Naive thymus-derived CD4-positive, alpha-beta T cell (primary cell): ENCODE data around the gene LPP. TPM values are rescaled to one million over a fixed set of nuclear protein-coding genes. Genes with fewer than 3 reads are reported as not detected.

Source experiments
- ATAC-seq: fragments of 150-1000 bp; cut with Tn5 transposase; 2 replicates; pipeline ENCODE4 v1.10.0; 2021; ENCODE audit warnings: mild to moderate bottlenecking, moderate library complexity
- CTCF ChIA-PET: fragments of 350-600 bp; sonication (Branson Sonifier 250); formaldehyde crosslinking; loops from one replicate; lab custom pipeline; 2021; ENCODE audit warnings: antibody characterized with exemption; lab: Charles Lee
- POLR2A ChIA-PET: fragments of 350-600 bp; sonication (Branson Sonifier 250); formaldehyde crosslinking; loops from one replicate; lab custom pipeline; 2021; ENCODE audit warnings: antibody characterized with exemption, inconsistent platforms; lab: Charles Lee
- DNase-seq, 9 donors: peaks; one replicate each; pipeline versions ENCODE4 v3.0.0 to v3.0.0-alpha.2; 2020 to 2022; ENCODE audit warnings: mixed read lengths in 1 of 9
- H3K27ac ChIP-seq: one replicate; pipeline ENCODE4 v1.7.0; 2013; ENCODE audit warnings: mild to moderate bottlenecking, low read depth, low read length, moderate library complexity
- H3K27me3 ChIP-seq, 2 donors: one replicate each; pipeline ENCODE4 v1.7.0; 2013; ENCODE audit warnings: low read length in 2 of 2, mild to moderate bottlenecking in 2 of 2, moderate library complexity in 2 of 2; ENCODE audit not compliant: control insufficient read depth in 2 of 2, insufficient read depth in 2 of 2
- H3K36me3 ChIP-seq, 3 experiments: 1 replicate in 2 of 3; 2 replicates in 1 of 3; pipeline ENCODE4 v1.7.0; 2013; ENCODE audit warnings: low read length in 3 of 3, mild to moderate bottlenecking in 3 of 3, moderate library complexity in 1 of 3; ENCODE audit not compliant: insufficient read depth in 3 of 3, control insufficient read depth in 2 of 3
- H3K4me1 ChIP-seq, 2 donors: one replicate each; pipeline ENCODE4 v1.7.0; 2013; ENCODE audit warnings: low read length in 2 of 2, mild to moderate bottlenecking in 2 of 2, moderate library complexity in 1 of 2; ENCODE audit not compliant: control insufficient read depth in 2 of 2, insufficient read depth in 2 of 2
- H3K4me3 ChIP-seq: 2 replicates; pipeline ENCODE4 v1.7.0; 2013; ENCODE audit warnings: mild to moderate bottlenecking, low read length
- H3K9me3 ChIP-seq, 3 experiments: 1 replicate in 2 of 3; 2 replicates in 1 of 3; pipeline ENCODE4 v1.7.0; 2013; ENCODE audit warnings: low read length in 3 of 3; ENCODE audit not compliant: control insufficient read depth in 2 of 3
- H3K27ac Mint-ChIP-seq, 9 donors: one replicate each; pipeline ENCODE4 v1.8.0; 2020 to 2022; ENCODE audit warnings: mixed read lengths in 9 of 9, mild to moderate bottlenecking in 8 of 9, moderate library complexity in 5 of 9, inconsistent platforms in 2 of 9
- H3K27me3 Mint-ChIP-seq, 5 donors: one replicate each; pipeline ENCODE4 v1.8.0; 2021 to 2022; ENCODE audit warnings: mixed read lengths in 5 of 5, mild to moderate bottlenecking in 1 of 5
- H3K36me3 Mint-ChIP-seq, 5 donors: one replicate each; pipeline ENCODE4 v1.8.0; 2020 to 2022; ENCODE audit warnings: mixed read lengths in 5 of 5, mild to moderate bottlenecking in 3 of 5, inconsistent platforms in 1 of 5
- H3K4me1 Mint-ChIP-seq, 7 donors: one replicate each; pipeline ENCODE4 v1.8.0; 2020 to 2022; ENCODE audit warnings: mixed read lengths in 7 of 7, mild to moderate bottlenecking in 3 of 7, inconsistent platforms in 1 of 7
- H3K4me3 Mint-ChIP-seq, 10 donors: one replicate each; pipeline ENCODE4 v1.8.0; 2020 to 2022; ENCODE audit warnings: mild to moderate bottlenecking in 10 of 10, mixed read lengths in 10 of 10, moderate library complexity in 6 of 10, inconsistent platforms in 2 of 10
- H3K9me3 Mint-ChIP-seq, 11 donors: one replicate each; pipeline ENCODE4 v1.8.0; 2020 to 2022; ENCODE audit warnings: mixed read lengths in 11 of 11, mild to moderate bottlenecking in 4 of 11, inconsistent platforms in 1 of 11, moderate library complexity in 1 of 11
- intact Hi-C, 2 donors: fragments of 100-400 bp; cut with micrococcal nuclease; formaldehyde crosslinking; loops; one replicate each; pipeline ENCODE4 v1.15.1; 2023
- polyA plus RNA-seq, 2 donors: library from polyadenylated mRNA; unstranded; fragments of 300-500 nt; fragmentation: Illumina TruSeq; gene quantifications; one replicate each; pipeline ENCODE4 v1.2.3, GENCODE V29; 2021
- total RNA-seq, 6 experiments: library from RNA in 5 of 6; stranded (reverse) in 5 of 6; gene quantifications; 1 replicate in 5 of 6; 2 replicates in 1 of 6; pipeline ENCODE4 v1.2.3 and lab custom pipeline; 2021 to 2026

Gene LPP
- total and polyA plus RNA-seq, 7 experiments from 2014 or later = 10.3 to 95.2 (median 19.5) TPM

DNA sequence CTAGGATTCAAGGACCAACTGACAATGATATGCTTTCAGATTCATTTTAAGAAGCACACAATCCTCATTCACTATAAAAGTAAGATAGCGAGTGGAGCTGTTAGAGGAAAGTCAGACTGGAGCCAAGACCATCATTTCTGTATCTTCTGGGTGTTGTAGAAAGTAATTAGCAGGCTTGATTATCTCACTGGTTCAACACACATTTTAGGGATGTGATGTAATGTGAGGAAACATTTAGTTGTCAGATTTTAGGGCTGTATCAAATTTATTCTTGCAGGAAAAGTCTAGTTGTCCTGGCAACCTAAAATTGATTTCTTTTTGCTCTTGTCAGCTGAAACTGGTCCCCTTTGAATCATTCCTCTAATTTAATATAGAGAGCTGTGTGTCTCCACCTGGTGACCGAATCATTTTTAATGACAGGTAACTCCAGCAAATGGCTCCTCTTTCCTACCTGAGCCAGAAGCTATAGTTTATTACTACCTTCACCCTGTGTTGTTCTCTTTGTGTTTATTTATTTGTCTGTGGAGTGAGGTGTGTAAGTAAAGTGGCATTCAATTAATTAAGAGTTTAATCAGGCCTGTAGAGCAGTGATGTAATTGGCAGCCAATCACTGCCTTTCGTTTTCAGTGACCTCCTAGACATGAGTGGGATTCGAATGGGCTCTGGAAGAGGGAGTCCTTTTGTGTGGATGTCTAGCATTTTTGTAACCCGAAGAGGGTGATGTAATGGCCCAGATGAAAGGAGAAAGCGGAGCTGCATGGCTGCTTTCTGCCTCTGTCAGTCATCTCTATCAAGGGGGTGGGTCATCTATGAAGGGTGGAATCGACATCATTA, 125.8 kb downstream of the LPP start:
- no peak for DNase-seq
- intact Hi-C loops = loop anchor here (1.0 to 10.0 kb wide), 2 partner anchors 305 to 537 kb away; no protein-coding TSS in a partner anchor
- H3K4me3 ChIP-seq = no peak overlapping the region
- peaks cover 0 to 15% (median 9%) of the 10 kb centered on the region in 5 donors for H3K36me3 Mint-ChIP-seq
- H3K9me3 Mint-ChIP-seq = no peaks in the 10 kb centered on the region
- ChIA-PET POLR2A (interaction anchor here (1.0 kb wide), 1 partner anchor 31 kb away, joined by 3 read pairs; no protein-coding TSS in a partner anchor), CTCF (interaction anchor here (0.7 to 2.0 kb wide), 3 partner anchors 15 to 539 kb away, joined by 3 to 8 read pairs (median 3); partner anchors contain the start of gene BCL6)
- H3K27me3 Mint-ChIP-seq = no peaks in the 10 kb centered on the region
- H3K27ac Mint-ChIP-seq = peak overlapping the region in 1 of 9 donors; percentile 17
- no peaks in the 10 kb centered on the region for H3K9me3 ChIP-seq
- H3K36me3 ChIP-seq = no peaks in the 10 kb centered on the region
- no peaks in the 10 kb centered on the region for H3K27me3 ChIP-seq
- peaks cover 14 to 36% (median 23%) of the 10 kb centered on the region in 7 donors for H3K4me1 Mint-ChIP-seq
- H3K4me3 Mint-ChIP-seq = no peak overlapping the region
- no peak overlapping the region for H3K27ac ChIP-seq
- H3K4me1 ChIP-seq = peaks cover 7% of the 10 kb centered on the region in 2 donors
- no peak for ATAC-seq

DNA sequence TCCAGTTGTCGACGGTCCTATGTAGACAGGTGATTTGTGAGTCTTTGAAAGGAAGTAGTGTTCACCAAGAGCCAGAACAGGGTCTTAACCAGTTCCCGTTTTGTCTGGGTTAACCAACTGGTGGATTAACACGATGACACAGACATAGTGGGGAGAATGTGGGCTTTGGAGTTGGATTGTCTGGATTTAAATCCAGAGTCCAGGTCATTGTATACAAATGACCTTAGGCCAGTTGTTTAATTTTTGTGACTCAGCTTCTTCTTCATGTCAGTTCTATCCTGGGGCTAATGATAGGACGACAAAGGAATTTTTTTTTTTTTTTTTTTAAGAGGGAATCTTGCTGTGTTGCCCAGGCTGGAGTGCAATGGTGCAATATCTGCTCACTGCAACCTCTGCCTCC, 126.7 kb downstream of the LPP start:
- ATAC-seq = no peak
- Histone ChIP-seq H3K27me3 (no peaks in the 10 kb centered on the region), H3K27ac (no peak overlapping the region), H3K36me3 (no peaks in the 10 kb centered on the region), H3K4me1 (peaks cover 7% of the 10 kb centered on the region in 2 donors), H3K9me3 (no peaks in the 10 kb centered on the region), H3K4me3 (no peak overlapping the region)
- no peak for DNase-seq
- no peaks in the 10 kb centered on the region for H3K9me3 Mint-ChIP-seq
- intact Hi-C loops = loop anchor here in 1 of 2 donors (10.0 kb wide), 1 partner anchor 306 kb away; no protein-coding TSS in a partner anchor
- no peak overlapping the region for H3K4me3 Mint-ChIP-seq
- no peak overlapping the region for H3K27ac Mint-ChIP-seq
- ChIA-PET POLR2A (no interaction called here), CTCF (interaction anchor here (2.0 kb wide), 1 partner anchor 540 kb away, joined by 8 read pairs; no protein-coding TSS in a partner anchor)
- peaks cover 0 to 15% (median 9%) of the 10 kb centered on the region in 5 donors for H3K36me3 Mint-ChIP-seq
- H3K27me3 Mint-ChIP-seq = no peaks in the 10 kb centered on the region
- peaks cover 19 to 42% (median 30%) of the 10 kb centered on the region in 7 donors for H3K4me1 Mint-ChIP-seq

DNA sequence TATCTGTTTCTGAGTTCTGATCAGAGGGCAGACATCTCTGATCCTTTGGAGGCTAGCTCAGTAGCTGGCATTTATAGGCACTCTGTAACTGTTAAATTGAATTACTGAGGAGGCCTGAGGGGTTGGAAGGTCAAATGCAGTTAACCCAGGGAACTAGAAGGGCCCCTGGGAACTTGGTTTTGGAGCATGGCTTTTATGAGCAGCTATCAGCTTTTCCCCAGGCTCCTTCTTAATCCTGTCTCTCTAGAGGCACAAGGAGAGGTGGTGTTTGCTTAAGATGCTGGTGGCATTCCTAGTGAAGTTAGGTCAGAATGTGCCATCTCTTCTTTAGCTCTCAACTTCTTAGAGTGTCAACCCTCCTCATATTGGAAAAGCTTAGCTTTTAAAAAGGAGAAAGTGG, 128.9 kb downstream of the LPP start:
- ATAC-seq = no peak
- intact Hi-C loops = loop anchor here in 1 of 2 donors (10.0 kb wide), 1 partner anchor 308 kb away; no protein-coding TSS in a partner anchor
- Histone ChIP-seq H3K36me3 (no peaks in the 10 kb centered on the region), H3K27ac (no peak overlapping the region), H3K27me3 (no peaks in the 10 kb centered on the region), H3K4me3 (no peak overlapping the region), H3K4me1 (peaks cover 7% of the 10 kb centered on the region in 2 donors), H3K9me3 (no peaks in the 10 kb centered on the region)
- H3K27me3 Mint-ChIP-seq = no peaks in the 10 kb centered on the region
- POLR2A ChIA-PET = interaction anchor here (0.7 to 0.9 kb wide), 2 partner anchors 16 to 52 kb away, joined by 3 read pairs; no protein-coding TSS in a partner anchor
- DNase-seq = no peak
- H3K9me3 Mint-ChIP-seq = no peaks in the 10 kb centered on the region
- no peak overlapping the region for H3K27ac Mint-ChIP-seq
- peaks cover 0 to 17% (median 0%) of the 10 kb centered on the region in 5 donors for H3K36me3 Mint-ChIP-seq
- CTCF ChIA-PET = interaction anchor here (0.6 to 0.9 kb wide), 3 partner anchors 102 to 544 kb away, joined by 3 to 6 read pairs (median 4); no protein-coding TSS in a partner anchor
- H3K4me3 Mint-ChIP-seq = no peak overlapping the region
- peaks cover 19 to 51% (median 29%) of the 10 kb centered on the region in 7 donors for H3K4me1 Mint-ChIP-seq

DNA sequence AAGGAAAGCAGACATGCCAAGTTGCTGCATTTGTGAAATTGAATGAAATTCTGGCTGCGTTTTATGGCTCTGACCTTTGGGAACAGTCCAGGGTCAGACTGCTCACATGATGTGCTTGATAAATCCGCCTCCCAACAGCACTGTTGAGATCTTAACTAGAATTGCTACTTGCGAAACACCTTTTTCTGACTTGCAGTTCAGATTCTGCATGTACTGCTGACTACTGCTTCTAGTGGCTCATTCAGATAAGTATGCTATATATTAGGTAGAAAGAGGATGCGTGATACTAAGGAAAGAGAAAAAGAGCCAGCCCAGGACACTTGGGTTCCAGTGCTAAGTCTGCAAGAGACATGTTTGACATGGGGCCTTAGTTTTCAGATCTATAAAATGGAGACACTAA, 129.4 kb downstream of the LPP start:
- H3K4me3 Mint-ChIP-seq = no peak overlapping the region
- peaks cover 0 to 12% (median 0%) of the 10 kb centered on the region in 5 donors for H3K36me3 Mint-ChIP-seq
- DNase-seq = no peak
- no peaks in the 10 kb centered on the region for H3K9me3 Mint-ChIP-seq
- peak overlapping the region in 2 of 9 donors; percentile 8 to 32 for H3K27ac Mint-ChIP-seq
- Histone ChIP-seq H3K4me1 (peaks cover 7% of the 10 kb centered on the region in 2 donors), H3K27me3 (no peaks in the 10 kb centered on the region), H3K27ac (no peak overlapping the region), H3K4me3 (no peak overlapping the region), H3K9me3 (no peaks in the 10 kb centered on the region), H3K36me3 (no peaks in the 10 kb centered on the region)
- ATAC-seq = no peak
- intact Hi-C loops = loop anchor here in 1 of 2 donors (10.0 kb wide), 1 partner anchor 309 kb away; no protein-coding TSS in a partner anchor
- ChIA-PET CTCF (interaction anchor here (0.6 to 0.9 kb wide), 2 partner anchors 203 to 544 kb away, joined by 3 to 6 read pairs; no protein-coding TSS in a partner anchor), POLR2A (interaction anchor here (0.7 to 0.9 kb wide), 2 partner anchors 16 to 51 kb away, joined by 3 read pairs; no protein-coding TSS in a partner anchor)
- H3K4me1 Mint-ChIP-seq = peaks cover 19 to 52% (median 28%) of the 10 kb centered on the region in 7 donors
- H3K27me3 Mint-ChIP-seq = no peaks in the 10 kb centered on the region

DNA sequence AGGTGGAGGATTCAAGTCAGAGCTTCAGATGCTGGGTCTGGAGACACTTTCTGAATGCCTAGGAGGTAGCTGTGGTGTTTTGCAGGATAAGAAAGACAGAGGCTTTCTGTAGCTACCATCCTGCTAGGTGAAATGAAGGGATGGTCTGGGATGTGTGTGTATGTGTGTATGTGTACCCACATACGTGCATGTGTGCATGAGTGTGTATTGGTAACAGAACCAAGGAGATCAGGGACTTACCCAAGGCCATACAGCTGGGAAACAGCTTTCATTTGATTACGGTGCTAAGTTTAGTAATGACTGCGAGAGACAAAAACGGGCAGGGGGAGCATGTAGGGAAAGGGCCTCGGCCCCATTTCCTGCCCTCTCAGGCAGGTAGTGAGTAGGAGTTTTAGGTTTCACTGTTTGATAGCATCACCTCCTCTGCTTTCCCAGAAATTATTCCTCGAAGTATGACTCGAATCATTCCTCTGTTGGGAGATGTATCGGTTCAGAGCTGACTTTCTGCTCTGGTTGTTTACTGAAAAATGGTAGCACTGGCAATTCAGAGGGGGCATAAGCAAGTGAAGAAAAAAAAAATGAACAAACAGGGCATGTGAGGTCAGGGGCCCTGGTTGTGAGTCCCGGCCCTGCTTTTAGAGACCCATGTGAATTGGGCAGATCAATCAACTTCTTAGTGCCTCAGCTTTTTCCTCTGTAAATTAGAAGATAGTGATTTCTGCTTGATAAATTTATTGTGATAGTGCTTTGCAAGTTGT, 130.7 kb downstream of the LPP start:
- H3K36me3 Mint-ChIP-seq = peaks cover 0 to 14% (median 4%) of the 10 kb centered on the region in 5 donors
- H3K9me3 ChIP-seq = no peaks in the 10 kb centered on the region
- H3K27ac Mint-ChIP-seq = peak overlapping the region in 7 of 9 donors; percentile 3 to 76 (median 11)
- H3K4me1 ChIP-seq = peaks cover 7% of the 10 kb centered on the region in 2 donors
- H3K4me3 Mint-ChIP-seq = peak overlapping the region in 5 of 10 donors; percentile 11 to 49 (median 43)
- no peaks in the 10 kb centered on the region for H3K9me3 Mint-ChIP-seq
- H3K27ac ChIP-seq = no peak overlapping the region
- intact Hi-C loops = loop anchor here (1.0 to 10.0 kb wide), 3 partner anchors 55 to 542 kb away; no protein-coding TSS in a partner anchor
- H3K27me3 Mint-ChIP-seq = no peaks in the 10 kb centered on the region
- ChIA-PET CTCF (interaction anchor here (0.6 kb wide), 1 partner anchor 528 kb away, joined by 5 read pairs; no protein-coding TSS in a partner anchor), POLR2A (interaction anchor here (0.7 kb wide), 1 partner anchor 915 kb away, joined by 3 read pairs; no protein-coding TSS in a partner anchor)
- DNase-seq (peak in 2 of 9 donors; percentile 2 to 53), ATAC-seq (peak; percentile 31)
- H3K4me1 Mint-ChIP-seq = peaks cover 19 to 49% (median 25%) of the 10 kb centered on the region in 7 donors
- no peak overlapping the region for H3K4me3 ChIP-seq
- H3K36me3 ChIP-seq = no peaks in the 10 kb centered on the region
- no peaks in the 10 kb centered on the region for H3K27me3 ChIP-seq
